GM12801 (cell line): ENCODE measurements around the gene CDR2L.

Experiments used
- CTCF ChIP-seq: IDR thresholded peaks from one replicate; pipeline ENCODE4 v1.5.1; 2011; ENCODE audit warnings: control low read depth; ENCODE audit not compliant: insufficient read length; ENCODE audit errors: extremely low read depth

CDR2L gene

GRCh38 chr17:75047398-75048098 is 60.1 kb downstream of the CDR2L start:
- TF ChIP-seq CTCF = no peak

- TF ChIP-seq CTCF = no peak
Measured at GRCh38 chr17:75048249-75048878, 60.9 kb downstream of the CDR2L start.

- TF ChIP-seq CTCF = no peak
Measured at GRCh38 chr17:75049057-75049456, 61.6 kb downstream of the CDR2L start.

GRCh38 chr17:75049706-75050105 is 62.3 kb downstream of the CDR2L start:
- TF ChIP-seq CTCF = no peak

- TF ChIP-seq CTCF = no peak
Measured at GRCh38 chr17:75051941-75052340, 64.5 kb downstream of the CDR2L start.
